Prostate gland (tissue), 2 donors: ENCODE results near the gene SNRNP40. TPM values are rescaled to one million over a fixed set of nuclear protein-coding genes. Genes with fewer than 3 reads are reported as not detected.

Experiments used
- DNase-seq: peaks from one replicate; pipeline ENCODE4 v3.0.0-alpha.2; 2019; ENCODE audit warnings: low spot score
- H3K27ac ChIP-seq, 2 donors: fragments of 200-600 bp; sonication (generic); 2 replicates each; pipeline ENCODE4 v1.5.1; 2017 to 2019
- H3K27me3 ChIP-seq: fragments of 200-600 bp; sonication (generic); replicated peaks from 2 replicates; pipeline ENCODE4 v1.5.1; 2019; ENCODE audit not compliant: insufficient read depth
- H3K36me3 ChIP-seq, 2 donors: fragments of 200-600 bp; sonication (generic); 1 replicate in 1 of 2; 2 replicates in 1 of 2; pipeline versions ENCODE4 v1.5.1 to v1.8.1; 2017 to 2019
- H3K4me1 ChIP-seq: fragments of 200-600 bp; sonication (generic); replicated peaks from 2 replicates; pipeline ENCODE4 v1.5.1; 2019
- H3K4me3 ChIP-seq, 2 donors: fragments of 200-600 bp; sonication (generic); 2 replicates each; pipeline ENCODE4 v1.5.1; 2017 to 2019
- H3K9me3 ChIP-seq: fragments of 200-600 bp; sonication (generic); 2 replicates; pipeline ENCODE4 v1.5.1; 2017
- CTCF ChIP-seq, 4 experiments: fragments of 200-600 bp in 2 of 4; fragments of 450-650 bp in 2 of 4; sonication (generic) in 2 of 4; IDR thresholded peaks; 1 replicate in 3 of 4; 2 replicates in 1 of 4; pipeline ENCODE4 v1.5.1; 2016 to 2019; ENCODE audit warnings: antibody characterized with exemption in 4 of 4, mild to moderate bottlenecking in 2 of 4, moderate library complexity in 2 of 4
- POLR2A ChIP-seq: fragments of 450-650 bp; IDR thresholded peaks from one replicate; pipeline ENCODE4 v1.6.1; 2016; ENCODE audit warnings: antibody characterized with exemption, mild to moderate bottlenecking
- POLR2AphosphoS5 ChIP-seq: sonication (generic); formaldehyde crosslinking; IDR thresholded peaks from one replicate; pipeline ENCODE4 v1.6.1; 2017; ENCODE audit warnings: antibody characterized with exemption
- WGBS: methylation state at CpG from one replicate; pipeline ENCODE4 v1.1.5; 2018; 5-methylcytosine and 5-hydroxymethylcytosine counted together
- intact Hi-C: fragments of 100-400 bp; cut with DNase I; formaldehyde crosslinking; loops from one replicate; pipeline ENCODE4 v1.14.2; 2022
- total RNA-seq, 2 donors: library from RNA; depleted of rRNA; stranded (reverse); fragments of >200 nt; gene quantifications; one replicate each; pipeline ENCODE4 v1.1.0, GENCODE V29; 2016

Gene SNRNP40
- total RNA-seq, 2 donors from 2014 or later, result 58.7 to 65.4 TPM

- Histone ChIP-seq H3K36me3 (no peaks in the 10 kb centered on the region), H3K27ac (no peak overlapping the region), H3K4me1 (no peaks in the 10 kb centered on the region), H3K27me3 (no peaks in the 10 kb centered on the region), H3K4me3 (no peak overlapping the region), H3K9me3 (no peaks in the 10 kb centered on the region)
- 43% methylated on average over 4 of the region's 4 CpGs for WGBS
- intact Hi-C loops, result no loop called here
- no peak for DNase-seq
- TF ChIP-seq POLR2A, result no peak
- TF ChIP-seq POLR2AphosphoS5, result no peak
- no peak for TF ChIP-seq CTCF (IDR thresholded peaks at IDR 0.05)
Observed at GRCh38 chr1:31238612-31238985, 58.0 kb downstream of the SNRNP40 start.

DNA sequence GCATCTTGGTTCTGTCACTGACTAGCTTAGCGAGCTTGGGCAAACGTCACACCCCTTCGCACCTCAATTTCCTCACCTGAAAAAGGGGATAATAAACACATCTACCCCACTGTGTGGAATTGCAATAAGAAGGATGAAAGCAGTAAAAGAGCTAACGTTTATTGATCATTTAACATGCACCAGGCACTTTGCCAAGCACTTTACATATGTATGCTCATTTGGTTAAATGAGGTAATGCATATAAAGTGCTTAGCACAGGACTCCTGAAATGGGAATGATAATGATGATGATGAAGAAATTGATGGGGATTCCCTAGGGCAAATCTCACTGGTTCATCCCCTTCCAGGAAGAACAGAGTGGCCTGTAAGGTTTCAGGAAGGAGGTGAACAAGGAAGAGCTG lies 61.7 kb downstream of the SNRNP40 start:
- no peaks in the 10 kb centered on the region for H3K36me3 ChIP-seq
- intact Hi-C loops, result no loop called here
- H3K4me1 ChIP-seq, result no peaks in the 10 kb centered on the region
- TF ChIP-seq POLR2AphosphoS5, result no peak
- TF ChIP-seq POLR2A, result no peak
- no peak for TF ChIP-seq CTCF (IDR thresholded peaks at IDR 0.05)
- no peak overlapping the region for H3K27ac ChIP-seq
- 57% methylated on average over 4 of the region's 4 CpGs for WGBS
- no peaks in the 10 kb centered on the region for H3K27me3 ChIP-seq
- no peak overlapping the region for H3K4me3 ChIP-seq
- H3K9me3 ChIP-seq, result no peaks in the 10 kb centered on the region
- no peak for DNase-seq

GRCh38 chr1:31234123-31234708 lies 62.4 kb downstream of the SNRNP40 start:
- H3K27me3 ChIP-seq, result no peaks in the 10 kb centered on the region
- H3K4me1 ChIP-seq, result no peaks in the 10 kb centered on the region
- WGBS, result 67% methylated on average over 12 of the region's 12 CpGs

GRCh38 chr1:31232689-31233088 lies 63.9 kb downstream of the SNRNP40 start:
- DNase-seq, result no peak
- intact Hi-C loops, result no loop called here
- no peaks in the 10 kb centered on the region for H3K9me3 ChIP-seq
- 96% methylated on average over 2 of the region's 2 CpGs for WGBS
- no peak for TF ChIP-seq POLR2A
- no peak for TF ChIP-seq CTCF (IDR thresholded peaks at IDR 0.05)
- TF ChIP-seq POLR2AphosphoS5, result no peak
- H3K4me1 ChIP-seq, result no peaks in the 10 kb centered on the region
- H3K36me3 ChIP-seq, result no peaks in the 10 kb centered on the region
- no peaks in the 10 kb centered on the region for H3K27me3 ChIP-seq
- H3K4me3 ChIP-seq, result no peak overlapping the region
- no peak overlapping the region for H3K27ac ChIP-seq

More at GRCh38 chr1:31234123-31234708, 62.4 kb downstream of the SNRNP40 start:
- no peak overlapping the region for H3K27ac ChIP-seq
- TF ChIP-seq POLR2AphosphoS5, result no peak
- TF ChIP-seq CTCF (IDR thresholded peaks at IDR 0.05), result no peak
- TF ChIP-seq POLR2A, result no peak
- no peaks in the 10 kb centered on the region for H3K9me3 ChIP-seq
- no peak overlapping the region for H3K4me3 ChIP-seq
- DNase-seq, result no peak
- intact Hi-C loops, result no loop called here
- no peaks in the 10 kb centered on the region for H3K36me3 ChIP-seq

DNA sequence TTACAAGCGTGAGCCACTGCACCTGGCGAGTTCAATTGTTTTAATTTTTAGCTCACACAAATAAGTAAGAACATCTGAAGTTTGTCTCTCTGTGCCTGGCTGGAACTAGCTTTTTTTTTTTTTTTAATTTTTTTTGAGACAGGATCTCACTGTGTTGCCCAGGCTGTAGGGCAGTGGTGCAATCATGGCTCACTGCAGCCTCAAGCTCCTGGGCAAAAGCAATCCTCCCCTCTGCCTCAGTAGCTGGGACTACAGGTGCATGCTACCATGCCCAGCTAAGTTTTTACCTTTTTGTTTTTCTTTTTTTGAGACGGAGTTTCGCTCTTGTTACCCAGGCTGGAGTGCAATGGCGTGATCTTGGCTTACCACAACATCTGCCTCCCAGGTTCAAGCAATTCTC lies 64.8 kb downstream of the SNRNP40 start:
- H3K9me3 ChIP-seq, result no peaks in the 10 kb centered on the region
- H3K4me1 ChIP-seq, result no peaks in the 10 kb centered on the region
- intact Hi-C loops, result no loop called here
- no peak for DNase-seq
- H3K27ac ChIP-seq, result no peak overlapping the region
- H3K36me3 ChIP-seq, result no peaks in the 10 kb centered on the region
- H3K4me3 ChIP-seq, result no peak overlapping the region
- 91% methylated on average over 5 of the region's 5 CpGs for WGBS
- no peak for TF ChIP-seq CTCF (IDR thresholded peaks at IDR 0.05)
- no peaks in the 10 kb centered on the region for H3K27me3 ChIP-seq
